Measurements from ENCODE around the gene GAPDHS.

GRCh38 chr19:35549879-35550523 is 16.7 kb downstream of the GAPDHS start:
- TF ChIP-seq CTCF (IDR thresholded peaks at IDR 0.05; ENCODE audit: low read depth, low read length, missing input control) = no peak
- no peak for TF ChIP-seq JUND (IDR thresholded peaks at IDR 0.05)
- TF ChIP-seq TAF1 (conservative IDR thresholded peaks at IDR 0.05) = no peak
- no peak for TF ChIP-seq RXRA (IDR thresholded peaks at IDR 0.05)
- no peak for TF ChIP-seq YY1 (IDR thresholded peaks at IDR 0.05)
- no peak for TF ChIP-seq EGR1 (IDR thresholded peaks at IDR 0.05; ENCODE audit: low read depth in 2 of 2)
- TF ChIP-seq REST (IDR thresholded peaks at IDR 0.05) = no peak
- no peak for TF ChIP-seq FOXA1 (IDR thresholded peaks at IDR 0.05)
- no peak for TF ChIP-seq RAD21 (IDR thresholded peaks at IDR 0.05)
- TF ChIP-seq MAX (IDR thresholded peaks at IDR 0.05) = no peak
- TF ChIP-seq SP1 (IDR thresholded peaks at IDR 0.05) = no peak
- no peak for TF ChIP-seq FOXA2 (IDR thresholded peaks at IDR 0.05)

Measured in liver (tissue), 3 donors.